GM23338 (cell line): Measurements from ENCODE around the gene KCND2.

Source experiments
- CREB1 ChIP-seq: fragments of 250-450 bp; sonication (Bioruptor Pico); IDR thresholded peaks from 2 replicates; pipeline ENCODE4 v1.5.0; 2020; ENCODE audit warnings: low read depth, mild to moderate bottlenecking, moderate library complexity
- CTCF ChIP-seq, 2 experiments: fragments of 200-600 bp in 1 of 2; sonication (generic) in 1 of 2; conservative IDR thresholded peaks; 2 replicates each; pipeline versions ENCODE4 v1.5.1 to v1.6.1; 2016 to 2017; ENCODE audit warnings: antibody characterized with exemption in 2 of 2, low read depth in 2 of 2, mild to moderate bottlenecking in 2 of 2, moderate library complexity in 1 of 2
- ETS1 ChIP-seq: IDR thresholded peaks from 2 replicates; pipeline ENCODE4 v1.6.1; 2016; ENCODE audit warnings: antibody characterized with exemption
- EZH2 ChIP-seq: fragments of 200-600 bp; sonication (generic); IDR thresholded peaks from one replicate; pipeline ENCODE4 v1.8.0; 2017; ENCODE audit warnings: antibody characterized with exemption, mild to moderate bottlenecking, low read depth; ENCODE audit not compliant: unreplicated experiment
- POLR2AphosphoS5 ChIP-seq: IDR thresholded peaks from 2 replicates; pipeline ENCODE4 v1.6.1; 2016; ENCODE audit warnings: antibody characterized with exemption, low read depth
- ZNF114 ChIP-seq: fragments of 250-450 bp; sonication (Bioruptor Pico); IDR thresholded peaks from 2 replicates; pipeline ENCODE4 v1.5.0; 2020; ENCODE audit warnings: mild to moderate bottlenecking, moderate library complexity

GRCh38 chr7:120241973-120242372, 31.0 kb upstream of the KCND2 start:
- TF ChIP-seq CTCF (conservative IDR thresholded peaks at IDR 0.05; ENCODE audit: low read depth in 2 of 2), result no peak
- TF ChIP-seq EZH2, result no peak
- no peak for TF ChIP-seq POLR2AphosphoS5
- no peak for TF ChIP-seq CREB1 (CRISPR knock-in tag)
- no peak for TF ChIP-seq ZNF114 (CRISPR knock-in tag)
- TF ChIP-seq ETS1, result no peak
